HG03060 (cell line): ENCODE data around the gene PDX1.
"Not testable (repeated sequence)": the region's sequence is repeated elsewhere in the genome, so short reads cannot be mapped to it uniquely, and the experiment has no call there.

Experiments used
- ATAC-seq: cut with Tn5 transposase; IDR thresholded peaks from one replicate; pipeline ENCODE4 v1.9.1; 2021; ENCODE audit warnings: low read depth, moderate number of reproducible peaks; ENCODE audit not compliant: unreplicated experiment

Gene PDX1

DNA sequence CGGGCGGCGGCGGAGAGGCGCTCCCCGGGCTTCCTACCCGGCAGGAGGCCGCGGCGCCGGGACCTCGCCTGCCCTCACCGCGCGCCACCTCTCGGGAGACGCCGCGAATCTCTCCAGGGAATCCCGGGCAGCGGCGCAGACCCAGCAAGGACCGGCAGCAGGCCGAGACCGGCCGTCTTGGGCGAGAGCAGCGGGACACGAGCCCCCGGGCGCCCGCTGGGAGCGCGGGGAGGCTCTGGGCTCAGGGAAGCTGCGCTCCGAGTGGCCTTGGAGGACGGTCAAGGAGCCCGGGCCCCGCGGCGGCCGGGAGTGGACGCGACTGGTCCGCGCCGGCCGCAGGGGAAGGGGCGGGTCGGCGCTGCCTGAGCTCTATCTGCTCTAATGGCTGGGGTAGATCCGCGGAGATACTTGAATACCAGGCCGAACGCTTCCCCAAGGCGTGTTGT is 34.6 kb downstream of the PDX1 start:
- no peak for ATAC-seq

DNA sequence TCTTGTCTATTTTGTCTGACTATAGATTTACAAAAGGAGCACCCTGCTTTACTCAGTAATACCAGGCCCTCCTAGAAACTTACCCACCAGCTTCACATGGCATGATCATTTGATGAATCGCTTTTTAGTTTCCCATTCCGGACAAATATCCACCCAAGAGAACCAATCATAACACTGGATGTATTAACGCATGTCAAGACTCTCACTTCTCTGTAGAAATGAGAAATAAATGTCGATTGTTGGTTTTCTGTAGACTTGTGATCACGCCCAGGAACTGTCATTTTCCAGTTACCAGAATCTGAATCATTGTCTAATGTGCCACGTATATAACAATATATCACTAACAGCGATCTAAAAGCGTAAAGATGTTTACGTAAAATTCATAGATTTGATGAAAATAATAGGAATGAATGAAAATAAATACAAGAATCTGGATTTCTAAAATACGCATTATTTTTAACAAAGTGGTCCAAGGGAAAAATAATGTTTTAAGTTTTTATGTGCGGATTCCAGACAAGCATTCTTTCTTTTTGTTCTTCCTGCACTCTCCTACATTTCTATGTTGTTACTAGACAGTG is 35.3 kb downstream of the PDX1 start:
- ATAC-seq: no peak

DNA sequence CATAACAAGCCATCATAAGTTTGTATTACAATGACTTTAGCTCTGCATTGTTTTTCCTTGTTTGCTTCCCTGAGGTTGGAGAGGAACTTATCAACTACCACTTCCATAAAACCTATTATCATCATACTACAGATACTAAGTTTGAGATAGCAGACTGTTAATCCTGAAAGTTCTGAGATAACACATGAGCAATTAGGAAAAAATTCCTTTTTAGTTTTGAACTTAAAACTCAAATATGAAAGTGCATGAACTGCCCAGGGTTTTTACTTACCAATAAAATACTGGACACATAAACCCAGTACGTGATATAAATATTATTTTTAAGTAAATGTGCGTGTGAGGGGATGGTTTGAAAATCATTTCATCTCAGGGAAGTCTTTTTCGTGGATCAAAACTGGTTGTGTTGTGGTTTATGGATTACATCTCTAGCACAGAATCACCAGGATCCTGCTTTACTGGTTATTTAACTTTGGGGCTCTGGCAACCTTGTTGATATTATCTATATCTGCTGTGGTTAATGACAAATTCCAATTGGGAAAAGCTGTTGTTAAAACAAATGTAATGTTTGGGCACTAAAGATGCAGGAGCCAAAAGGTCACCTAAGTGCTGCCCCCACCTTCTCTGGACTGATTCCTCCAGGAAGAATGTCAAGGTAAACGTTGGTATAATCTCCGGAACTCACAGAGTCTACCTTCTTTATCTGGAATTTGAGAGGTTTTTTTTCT is 36.9 kb downstream of the PDX1 start:
- ATAC-seq: no peak

DNA sequence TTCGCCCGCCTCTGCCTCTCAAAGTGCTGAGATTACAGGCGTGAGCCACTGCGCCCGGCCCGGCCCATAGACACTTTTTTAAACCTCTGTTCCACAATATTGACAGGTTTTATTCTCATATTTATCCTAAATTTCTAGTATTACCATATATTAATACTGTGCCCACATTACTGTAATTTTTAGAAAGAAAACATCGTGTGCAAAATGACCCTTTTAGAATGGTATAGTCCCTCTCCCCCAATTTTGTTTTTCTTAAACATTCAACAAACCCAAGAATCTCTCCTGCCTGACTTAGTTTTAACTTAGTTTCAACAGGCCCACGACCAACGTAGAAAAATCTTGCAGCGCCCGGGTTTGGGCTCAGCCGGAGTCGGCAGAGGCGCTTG is 40.2 kb downstream of the PDX1 start:
- ATAC-seq: no peak

DNA sequence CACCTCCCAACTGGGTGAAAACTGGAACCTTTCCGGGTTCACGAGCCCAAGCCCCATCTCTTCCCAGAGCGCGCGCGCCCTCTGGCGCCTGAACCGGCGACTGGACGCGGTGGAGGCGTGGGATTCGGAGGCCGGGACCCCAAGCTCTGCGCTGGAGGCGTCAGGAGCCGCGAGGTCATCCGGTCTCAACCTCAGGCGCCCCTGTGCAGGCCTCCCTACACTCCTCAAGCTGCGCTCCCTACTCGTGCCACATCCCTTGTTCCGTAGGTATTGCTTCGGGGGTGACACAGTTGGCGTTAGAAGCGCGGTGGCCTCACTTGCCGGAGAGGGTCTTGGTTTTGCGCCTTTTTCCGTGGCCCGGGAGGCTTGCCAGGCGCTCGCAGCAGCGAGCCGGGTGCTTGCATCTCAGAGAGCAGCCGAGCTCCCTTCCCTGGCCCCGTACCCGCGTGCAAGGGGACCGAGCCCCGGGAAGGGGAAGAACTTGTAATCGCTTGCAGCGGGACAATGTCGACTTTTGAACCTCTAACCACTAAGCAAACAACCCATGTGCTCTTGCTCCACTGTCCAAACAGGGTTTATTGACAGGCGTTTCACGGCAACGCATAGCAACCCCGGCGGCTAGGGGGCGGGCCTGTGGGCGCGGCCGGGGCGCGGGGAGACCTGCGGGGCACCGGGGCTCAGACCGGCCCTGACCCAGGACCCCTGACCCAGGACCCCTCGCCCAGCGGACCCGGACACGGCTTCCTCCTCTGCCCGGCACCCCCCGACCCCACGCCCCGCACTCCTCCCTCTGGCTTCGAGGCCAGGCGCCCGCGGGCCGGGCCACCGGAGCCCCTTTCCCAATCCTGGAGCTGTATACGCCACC is 40.8 kb downstream of the PDX1 start:
- no peak for ATAC-seq

DNA sequence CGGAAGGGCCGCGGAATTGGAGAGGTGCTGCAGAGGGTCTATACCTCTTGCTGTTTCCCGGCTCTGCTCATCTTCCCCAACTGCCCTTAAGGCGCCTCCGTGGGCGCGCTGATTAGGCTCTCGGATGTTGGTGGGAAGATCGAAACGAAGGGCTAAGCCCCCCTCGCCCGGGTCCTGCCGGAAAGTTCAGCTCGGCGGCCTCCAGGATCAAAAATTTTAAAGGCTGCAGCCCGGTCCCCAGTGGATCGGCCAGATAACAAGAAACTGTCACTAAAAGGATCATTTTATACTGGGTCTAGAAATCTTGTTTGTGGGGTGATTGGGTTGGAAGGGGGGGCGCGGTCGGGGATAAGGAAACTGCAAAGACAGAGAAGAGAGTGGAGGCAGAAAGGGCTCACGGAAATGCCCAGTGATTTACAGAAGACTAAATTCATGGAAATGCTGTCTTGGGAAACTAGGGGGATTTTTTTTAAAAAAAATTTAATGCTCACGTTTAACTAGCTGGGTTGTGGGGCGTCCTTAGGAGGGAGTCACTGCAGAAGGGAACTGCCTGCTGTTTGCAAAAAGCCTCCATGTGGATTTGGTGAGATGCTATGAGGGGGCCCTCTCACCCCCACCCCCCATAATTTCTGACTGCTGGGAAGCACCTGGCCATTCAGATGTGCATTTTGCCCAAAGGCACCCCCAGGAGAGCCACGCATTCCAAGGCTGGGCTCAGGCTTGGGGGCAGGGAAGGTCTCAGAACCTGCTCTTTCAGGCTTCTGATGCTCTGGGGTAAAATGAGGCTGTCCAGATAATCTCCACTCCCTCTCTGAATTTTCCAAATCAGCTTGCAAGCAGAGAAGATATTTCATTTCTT is 41.7 kb downstream of the PDX1 start:
- no peak for ATAC-seq

DNA sequence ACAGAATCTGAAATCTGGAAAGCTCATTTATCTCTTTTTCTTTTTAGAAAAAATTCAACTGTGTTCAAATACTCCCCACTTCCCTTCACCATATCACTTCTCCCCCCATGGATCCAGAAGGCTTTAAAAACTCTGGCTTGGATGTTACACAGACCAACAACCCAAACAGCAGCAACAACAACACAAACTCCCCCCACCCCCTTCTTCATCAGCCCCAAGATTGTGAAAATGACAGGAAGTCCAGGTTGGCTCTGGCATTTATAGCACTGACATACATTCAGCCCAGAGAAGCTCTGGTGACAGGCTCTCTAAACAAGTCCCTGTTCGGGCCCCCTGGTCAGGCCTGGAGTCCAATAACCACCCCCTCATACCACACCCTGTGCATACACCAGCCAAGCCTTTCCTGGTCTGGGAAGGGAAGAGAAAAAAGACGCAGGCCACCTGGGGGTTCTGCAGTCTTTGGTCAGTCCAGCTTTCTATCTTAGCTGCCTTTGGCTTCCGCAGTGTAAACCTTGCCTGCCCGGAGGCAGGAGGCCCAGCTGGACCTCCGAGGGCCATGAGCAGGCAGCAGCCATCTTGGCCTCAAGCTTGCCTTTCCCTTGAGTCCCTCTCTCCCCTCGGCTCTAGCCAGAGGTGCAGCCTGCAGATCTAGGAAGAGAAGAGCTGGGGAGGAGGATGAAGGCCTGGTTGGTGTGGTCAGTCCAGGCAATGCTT is 42.5 kb downstream of the PDX1 start:
- ATAC-seq: no peak

DNA sequence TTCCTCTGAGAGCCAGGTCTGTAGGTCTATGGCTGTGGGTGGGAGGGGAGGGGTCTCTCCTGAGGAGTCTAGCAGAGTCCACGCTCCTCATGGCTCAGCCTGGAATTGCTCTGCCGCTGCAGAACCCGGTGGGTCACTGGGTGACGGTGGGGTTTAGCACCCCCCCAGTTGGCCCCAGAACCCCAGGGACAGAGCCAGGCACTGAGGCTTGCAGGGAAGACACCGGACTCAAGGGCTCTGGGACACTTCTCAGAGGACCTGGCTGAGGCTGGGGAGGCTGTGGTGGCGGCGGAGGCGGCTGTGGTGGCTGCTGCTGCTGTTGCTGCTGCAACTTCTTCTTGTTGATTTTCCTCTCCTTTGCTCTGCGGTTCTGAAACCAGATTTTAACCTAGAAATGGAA is 43.2 kb downstream of the PDX1 start:
- no peak for ATAC-seq

DNA sequence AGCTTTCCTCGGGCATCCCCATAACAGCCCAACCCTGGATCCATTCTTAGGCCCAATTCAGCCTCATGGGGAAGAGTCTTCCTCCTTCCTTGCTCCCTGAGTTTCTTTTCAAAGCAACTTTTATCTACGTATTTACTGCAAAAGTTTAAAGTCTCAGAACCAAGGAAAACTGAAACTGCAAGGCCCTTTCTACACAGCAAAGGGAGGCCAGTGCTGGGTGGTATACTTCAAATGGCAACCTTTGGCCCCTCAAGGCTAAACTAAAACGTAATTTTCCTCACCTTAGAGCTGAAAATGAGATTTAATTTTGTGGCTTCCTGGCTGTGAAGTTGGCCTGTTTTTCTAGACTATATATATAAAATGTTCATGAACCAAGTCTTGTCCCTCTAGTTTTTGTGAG is 43.7 kb downstream of the PDX1 start:
- no peak for ATAC-seq

DNA sequence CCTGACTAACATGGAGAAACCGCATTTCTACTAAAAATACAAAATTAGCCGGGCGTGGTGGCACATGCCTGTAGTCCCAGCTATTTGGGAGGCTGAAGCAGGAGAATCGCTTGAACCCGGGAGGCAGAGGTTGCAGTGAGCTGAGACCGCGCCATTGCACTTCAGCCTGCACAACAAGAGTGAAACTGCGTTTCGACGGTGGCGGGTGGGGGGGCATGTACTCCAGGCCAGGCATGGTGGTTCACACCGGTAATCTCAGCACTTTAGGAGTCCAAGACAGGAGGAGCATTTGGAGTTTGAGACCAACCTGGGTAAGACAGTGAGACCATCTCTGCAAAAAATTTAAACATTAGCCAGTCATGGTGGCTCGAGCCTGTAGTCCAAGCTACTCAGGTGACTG is 44.4 kb downstream of the PDX1 start:
- ATAC-seq: not testable (repeated sequence)

DNA sequence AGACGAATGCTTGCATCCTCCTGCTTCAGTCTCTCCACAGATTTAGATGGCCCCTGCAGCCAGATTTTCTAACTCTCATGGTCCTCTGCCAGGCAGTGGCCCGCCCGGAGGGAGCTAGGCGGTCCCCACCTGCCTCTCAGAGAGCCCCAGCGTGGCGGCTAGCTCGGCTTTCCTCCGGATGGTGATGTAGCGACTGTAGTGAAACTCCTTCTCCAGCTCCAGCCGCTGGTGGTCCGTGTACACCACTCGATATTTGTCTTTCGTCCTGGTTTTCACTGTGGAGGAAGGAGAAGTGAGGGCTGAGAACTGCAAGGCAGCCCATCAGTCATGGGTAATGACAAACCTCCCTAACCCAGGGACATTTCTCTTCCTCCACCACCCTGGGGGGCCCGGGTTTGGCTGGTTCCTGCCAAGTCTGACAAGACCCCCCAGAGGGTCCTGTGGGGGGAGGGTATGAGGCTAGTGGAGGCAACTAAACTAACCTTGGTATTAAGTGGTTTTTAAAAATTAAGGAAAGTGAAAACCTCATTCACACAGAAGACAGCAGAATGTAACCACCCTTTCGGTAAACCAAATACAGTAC is 45.0 kb downstream of the PDX1 start:
- no peak for ATAC-seq

DNA sequence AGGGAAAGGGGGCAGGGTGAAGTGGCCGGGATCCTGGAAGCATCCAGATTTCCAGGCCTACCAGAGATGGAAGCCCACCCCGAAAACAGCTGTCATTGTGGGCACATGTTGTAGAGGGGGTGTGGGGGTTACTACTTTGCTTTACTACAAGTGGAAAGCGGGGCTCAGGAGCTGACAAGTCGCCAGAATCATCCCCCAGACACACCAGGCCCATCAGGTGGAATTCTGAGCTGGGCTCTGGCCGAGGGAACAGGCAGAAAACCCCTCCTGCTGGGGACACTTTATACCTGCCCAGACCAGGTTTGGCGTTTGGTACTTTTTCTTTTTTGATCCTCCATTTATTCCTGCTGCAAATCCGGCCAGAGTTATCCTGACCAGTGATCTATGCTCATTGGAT is 45.5 kb downstream of the PDX1 start:
- no peak for ATAC-seq

DNA sequence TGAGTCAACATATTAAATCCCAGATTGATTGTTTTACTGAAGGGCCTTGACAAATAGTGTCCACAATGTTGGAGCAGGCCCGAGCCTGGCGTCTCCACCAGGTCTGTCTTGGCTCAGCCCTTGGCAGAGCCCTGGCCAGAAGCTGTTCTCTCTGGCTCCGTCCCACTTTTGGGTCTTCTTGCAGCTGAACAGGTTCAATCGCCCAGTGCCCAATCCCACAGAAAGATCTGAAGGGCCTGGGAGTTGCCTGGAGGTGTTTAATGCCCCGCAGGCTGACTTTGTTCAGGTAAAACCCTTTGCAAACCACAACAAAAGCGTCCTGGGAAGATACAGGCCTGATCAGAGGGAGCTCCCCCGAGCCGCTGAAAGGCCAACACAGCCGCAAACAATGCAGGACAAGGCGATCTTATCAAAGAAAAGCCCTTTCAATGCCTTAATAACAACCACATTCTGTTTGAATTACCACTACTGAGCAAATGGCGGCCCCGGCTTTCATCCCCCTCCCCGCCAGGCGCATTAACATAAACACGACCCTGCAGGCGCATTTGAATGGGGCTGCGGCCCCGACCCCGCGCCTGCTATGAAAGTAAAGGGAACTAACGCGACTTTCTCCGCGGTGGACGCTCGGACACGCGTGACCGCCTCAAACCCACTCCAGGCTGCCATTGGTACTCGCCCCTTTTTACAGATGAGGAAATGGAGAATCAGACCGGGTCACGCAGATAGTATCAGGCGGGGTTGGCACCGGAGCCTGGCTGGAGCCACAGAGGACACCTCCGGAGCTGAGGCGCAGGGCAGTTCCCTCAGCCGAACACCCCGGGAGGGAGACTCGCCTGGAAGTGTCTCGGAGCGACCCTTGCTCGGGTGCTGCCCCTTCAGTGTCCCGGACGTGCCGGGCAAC is 46.2 kb downstream of the PDX1 start:
- no peak for ATAC-seq

DNA sequence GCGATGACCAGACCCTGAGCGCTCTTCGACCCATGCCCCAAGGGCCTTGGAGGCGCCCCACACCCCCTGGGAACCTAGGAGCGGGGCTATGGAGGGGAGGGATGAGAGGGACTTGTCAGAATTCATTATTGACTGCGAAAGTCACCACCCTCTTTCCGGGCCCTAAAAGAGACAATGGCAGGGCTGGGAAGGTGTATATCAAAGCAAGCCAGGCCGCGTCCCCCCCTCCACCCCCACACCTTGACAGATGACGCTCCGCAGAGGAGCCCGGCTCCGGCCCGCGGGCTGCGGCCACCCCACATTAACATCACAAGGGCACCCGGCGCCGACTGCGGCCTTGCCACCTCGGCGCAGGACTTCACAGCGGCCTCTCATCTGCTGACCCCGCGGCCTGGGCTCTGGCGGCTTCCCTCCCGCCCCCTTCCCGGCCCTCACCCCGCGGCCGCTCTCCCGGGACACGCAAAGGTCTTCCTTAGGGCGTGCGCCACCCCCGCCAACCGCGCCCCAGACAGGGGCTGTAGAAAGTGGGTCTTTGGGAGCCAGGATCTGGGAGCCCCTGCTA is 46.9 kb downstream of the PDX1 start:
- ATAC-seq: no peak

DNA sequence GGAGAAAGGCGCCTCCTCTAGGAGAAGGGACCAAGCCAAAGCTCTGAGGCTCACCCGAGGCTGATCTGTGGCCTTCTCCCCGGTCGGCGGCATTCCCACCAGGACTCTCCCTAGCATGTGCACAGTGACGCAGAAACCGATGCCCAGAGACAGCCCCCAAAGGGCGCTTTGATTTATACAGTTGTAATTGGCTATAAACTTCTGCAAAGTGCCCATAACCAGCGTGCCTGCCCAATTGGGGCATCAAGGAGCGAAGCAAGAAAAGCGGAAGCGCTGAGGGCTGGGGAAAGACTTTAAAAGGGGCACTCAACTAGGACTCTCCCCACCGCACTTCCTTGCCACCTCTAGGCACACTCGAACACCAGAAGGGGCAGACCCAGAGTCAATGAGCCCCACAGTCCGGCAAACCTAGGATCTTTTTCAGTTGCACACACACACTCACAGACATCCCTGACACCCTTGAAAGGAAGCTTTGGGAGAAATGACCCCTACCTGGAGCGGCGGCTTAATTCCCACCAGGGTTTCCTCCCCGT is 47.5 kb downstream of the PDX1 start:
- ATAC-seq: no peak

DNA sequence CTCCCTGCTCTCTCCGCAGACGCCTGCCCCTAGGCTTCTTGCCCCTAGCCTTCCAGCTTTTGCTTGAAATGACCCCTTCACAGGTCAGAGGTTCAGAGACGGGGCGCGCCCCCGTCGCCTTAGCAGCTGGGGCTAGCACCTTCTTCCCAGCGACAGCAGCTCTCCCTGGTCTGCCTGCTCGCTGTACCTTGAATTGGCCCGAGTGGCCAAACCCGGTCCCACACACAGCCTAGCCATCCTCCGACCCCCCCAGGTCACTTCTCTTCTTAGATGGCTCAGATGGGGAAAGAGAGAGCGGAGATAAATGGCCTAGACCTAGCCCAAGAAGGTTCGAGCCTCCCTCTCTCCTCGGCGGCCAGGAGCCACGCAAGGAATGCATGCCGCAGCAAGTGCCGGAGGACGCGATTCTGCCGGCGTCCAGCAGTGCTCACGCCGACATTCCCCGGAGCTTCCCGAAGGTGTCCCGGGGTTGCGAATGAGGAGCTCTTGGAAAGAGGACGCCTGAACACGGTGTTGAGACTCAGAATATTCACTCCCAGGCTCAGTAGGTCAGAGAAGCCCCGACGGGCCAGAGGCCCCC is 48.0 kb downstream of the PDX1 start:
- ATAC-seq: no peak

DNA sequence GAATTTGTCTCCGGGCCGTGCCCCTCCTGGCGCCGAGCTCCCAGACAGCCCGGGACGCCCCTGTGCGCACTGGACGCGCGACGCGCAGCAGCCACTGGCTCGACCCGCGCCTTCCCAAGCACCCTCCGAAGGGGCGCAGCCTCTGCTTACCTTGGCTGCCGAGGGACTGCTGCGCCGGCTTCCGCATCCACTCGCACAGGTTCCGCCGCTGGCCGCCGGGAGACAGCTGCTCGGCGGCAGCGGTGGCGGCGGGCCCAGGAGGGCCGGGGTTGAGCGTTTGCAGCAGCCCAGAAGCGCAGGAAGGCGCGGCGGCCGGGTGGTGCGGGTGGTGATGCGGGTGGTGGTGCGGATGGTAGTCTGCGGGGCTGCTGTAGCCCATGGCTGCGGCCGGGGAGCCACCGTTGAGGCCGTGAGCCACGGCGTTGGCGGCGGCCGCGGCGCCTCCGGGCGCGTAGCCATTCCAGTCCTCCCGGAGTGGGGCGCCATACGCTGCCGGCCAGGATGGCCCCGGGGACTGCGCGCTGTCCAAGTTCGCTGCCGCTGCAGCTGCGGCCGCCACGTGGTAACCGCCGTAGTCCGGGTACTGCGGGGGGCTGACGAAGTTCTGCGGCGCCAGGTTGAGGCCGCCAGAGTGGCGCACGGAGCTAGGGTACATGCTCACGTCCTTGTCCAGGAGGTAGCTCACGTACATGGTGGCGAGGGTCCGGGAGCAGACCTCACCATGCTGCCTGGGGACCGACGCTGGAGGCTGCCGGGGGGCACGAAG is 48.7 kb downstream of the PDX1 start:
- ATAC-seq: no peak
